NCI-H187 treated with DMSO at 0.1 percent for 48 hours (cell line): ENCODE results near the gene MYO7B.

ENCODE experiments used
- DNase-seq: peaks from one replicate; lab custom pipeline; 2025; lab: John Stamatoyannopoulos, UW

MYO7B gene

GRCh38 chr2:127535422-127535901 lies at the start of gene MYO7B:
Gene MYO7B (plus strand): TSS chr2:127535683. CDS start chr2:127559723, 24,040 bp downstream.
- no peak for DNase-seq

- DNase-seq = no peak
Measured at GRCh38 chr2:127485694-127486071, 49.8 kb upstream of the MYO7B start.

GRCh38 chr2:127486247-127487058 lies 49.0 kb upstream of the MYO7B start:
- no peak for DNase-seq

GRCh38 chr2:127490283-127490682 lies 45.2 kb upstream of the MYO7B start:
- DNase-seq = no peak

- DNase-seq = no peak
Measured at GRCh38 chr2:127498386-127498785, 37.1 kb upstream of the MYO7B start.

GRCh38 chr2:127503491-127503890 lies 32.0 kb upstream of the MYO7B start:
- DNase-seq = no peak

- no peak for DNase-seq
Measured at GRCh38 chr2:127504552-127505430, 30.7 kb upstream of the MYO7B start.

- no peak for DNase-seq
Measured at GRCh38 chr2:127506510-127506909, 29.0 kb upstream of the MYO7B start.

- DNase-seq = no peak
Measured at GRCh38 chr2:127508023-127508630, 27.4 kb upstream of the MYO7B start.

GRCh38 chr2:127508631-127509034 lies 26.9 kb upstream of the MYO7B start:
- no peak for DNase-seq

GRCh38 chr2:127510073-127510472 lies 25.4 kb upstream of the MYO7B start:
- no peak for DNase-seq

GRCh38 chr2:127511090-127511695 lies 24.3 kb upstream of the MYO7B start:
- DNase-seq = no peak

- DNase-seq = no peak
Measured at GRCh38 chr2:127511917-127512316, 23.6 kb upstream of the MYO7B start.

GRCh38 chr2:127512362-127512761 lies 23.1 kb upstream of the MYO7B start:
- no peak for DNase-seq

- DNase-seq = no peak
Measured at GRCh38 chr2:127514076-127514475, 21.4 kb upstream of the MYO7B start.

GRCh38 chr2:127514485-127514884 lies 21.0 kb upstream of the MYO7B start:
- DNase-seq = no peak

GRCh38 chr2:127515383-127515915 lies 20.0 kb upstream of the MYO7B start:
- no peak for DNase-seq

GRCh38 chr2:127516041-127516762 lies 19.3 kb upstream of the MYO7B start:
- DNase-seq = no peak

- DNase-seq = no peak
Measured at GRCh38 chr2:127517465-127517864, 18.0 kb upstream of the MYO7B start.

GRCh38 chr2:127520424-127520823 lies 15.1 kb upstream of the MYO7B start:
- DNase-seq = no peak
